ENCODE data around the gene FBXO36. TPM values are rescaled to one million over a fixed set of nuclear protein-coding genes. Genes with fewer than 3 reads are reported as not detected.

FBXO36 gene
- total RNA-seq, 4 donors from 2014 or later: 1.9 to 3.8 (median 2.4) TPM

GRCh38 chr2:229930656-229931055, 8.4 kb downstream of the FBXO36 start:
- no peak for TF ChIP-seq CTCF (IDR thresholded peaks at IDR 0.05; ENCODE audit: low read depth)

- no peak for TF ChIP-seq CTCF (IDR thresholded peaks at IDR 0.05; ENCODE audit: low read depth)
These were observed 8.9 kb downstream of the FBXO36 start for GRCh38 chr2:229931241-229931640.

- TF ChIP-seq CTCF (IDR thresholded peaks at IDR 0.05; ENCODE audit: low read depth): no peak
These were observed 15.2 kb downstream of the FBXO36 start for GRCh38 chr2:229937537-229937936.

- TF ChIP-seq CTCF (IDR thresholded peaks at IDR 0.05; ENCODE audit: low read depth): no peak
These were observed 20.4 kb downstream of the FBXO36 start for GRCh38 chr2:229942671-229943070.

GRCh38 chr2:229943171-229943570, 20.9 kb downstream of the FBXO36 start:
- no peak for TF ChIP-seq CTCF (IDR thresholded peaks at IDR 0.05; ENCODE audit: low read depth)

- no peak for TF ChIP-seq CTCF (IDR thresholded peaks at IDR 0.05; ENCODE audit: low read depth)
These were observed 21.6 kb downstream of the FBXO36 start for GRCh38 chr2:229943770-229944449.

GRCh38 chr2:229945975-229946374, 23.7 kb downstream of the FBXO36 start:
- TF ChIP-seq CTCF (IDR thresholded peaks at IDR 0.05; ENCODE audit: low read depth): no peak

Data from subcutaneous adipose tissue (tissue), 4 donors.